HG02571 (cell line): ENCODE measurements around the gene SLC29A3.

ENCODE experiments used
- ATAC-seq: cut with Tn5 transposase; IDR thresholded peaks from one replicate; pipeline ENCODE4 v1.9.1; 2021; ENCODE audit warnings: mild to moderate bottlenecking, moderate library complexity; ENCODE audit not compliant: unreplicated experiment

Gene SLC29A3

DNA sequence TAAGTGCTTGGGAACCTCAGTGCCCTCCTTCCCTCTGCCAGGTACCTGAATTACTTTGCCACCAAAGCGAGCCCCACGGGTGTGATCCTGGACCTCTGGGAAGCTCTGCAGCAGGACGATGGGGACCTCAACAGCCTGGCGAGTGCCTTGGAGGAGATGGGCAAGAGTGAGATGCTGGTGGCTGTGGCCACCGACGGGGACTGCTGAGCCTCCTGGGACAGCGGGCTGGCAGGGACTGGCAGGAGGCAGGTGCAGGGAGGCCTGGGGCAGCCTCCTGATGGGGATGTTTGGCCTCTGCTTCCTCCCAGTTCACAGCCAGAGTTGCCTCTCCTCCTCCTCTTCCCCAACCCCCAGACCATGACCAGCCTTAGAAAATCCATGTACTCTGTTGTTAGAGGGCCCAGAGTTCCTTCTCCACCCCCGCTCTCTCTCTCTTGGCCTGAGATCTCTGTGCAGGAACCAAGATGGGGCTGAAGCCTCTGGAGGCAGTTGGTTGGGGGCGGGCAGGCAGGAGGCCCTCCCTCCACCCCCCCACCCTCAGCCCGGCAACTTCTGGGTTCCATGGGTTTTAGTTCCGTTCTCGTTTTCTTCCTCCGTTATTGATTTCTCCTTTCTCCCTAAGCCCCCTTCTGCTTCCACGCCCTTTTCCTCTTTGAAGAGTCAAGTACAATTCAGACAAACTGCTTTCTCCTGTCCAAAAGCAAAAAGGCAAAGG lies 19.8 kb upstream of the SLC29A3 start:
- ATAC-seq = no peak

DNA sequence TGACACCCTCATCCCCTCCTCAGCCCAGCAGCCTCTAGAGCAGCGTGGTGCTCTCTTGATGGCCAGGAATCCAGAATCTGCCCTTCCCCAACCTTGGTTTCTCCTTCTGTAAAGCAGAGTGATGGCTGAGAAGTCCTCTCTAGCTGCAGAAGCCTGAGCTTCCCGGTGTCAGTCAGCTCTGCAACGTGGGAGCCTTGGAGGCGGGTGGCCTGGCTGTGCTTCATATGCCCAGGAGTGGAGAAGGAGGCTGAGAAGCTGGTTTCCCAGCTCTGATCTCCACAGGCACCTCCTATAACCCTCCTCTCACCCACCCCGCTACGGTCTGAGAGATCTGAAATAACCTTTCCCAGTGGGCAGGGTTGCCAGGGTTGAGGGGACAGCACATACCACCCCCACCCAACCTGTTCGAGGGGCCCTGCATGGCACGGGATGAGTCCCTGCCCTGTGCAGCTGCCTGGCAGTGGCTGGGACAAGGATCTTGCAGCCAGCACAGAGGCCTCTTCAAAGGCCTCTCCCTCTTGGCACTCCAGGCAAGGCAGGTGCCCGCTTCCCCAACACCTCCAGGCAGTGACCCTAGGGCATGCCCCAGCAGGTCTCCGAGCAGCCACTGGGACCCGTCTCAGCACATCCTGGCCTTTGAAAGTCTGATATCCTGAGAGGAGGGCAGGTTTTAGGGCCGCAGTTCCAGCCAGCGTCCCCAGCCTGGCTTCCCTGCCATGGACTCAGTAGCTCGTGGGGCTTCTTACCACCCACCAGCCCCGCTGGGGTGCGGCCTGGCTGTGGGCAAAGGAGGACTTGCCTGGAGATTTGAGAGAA lies 18.3 kb upstream of the SLC29A3 start:
- ATAC-seq = no peak

DNA sequence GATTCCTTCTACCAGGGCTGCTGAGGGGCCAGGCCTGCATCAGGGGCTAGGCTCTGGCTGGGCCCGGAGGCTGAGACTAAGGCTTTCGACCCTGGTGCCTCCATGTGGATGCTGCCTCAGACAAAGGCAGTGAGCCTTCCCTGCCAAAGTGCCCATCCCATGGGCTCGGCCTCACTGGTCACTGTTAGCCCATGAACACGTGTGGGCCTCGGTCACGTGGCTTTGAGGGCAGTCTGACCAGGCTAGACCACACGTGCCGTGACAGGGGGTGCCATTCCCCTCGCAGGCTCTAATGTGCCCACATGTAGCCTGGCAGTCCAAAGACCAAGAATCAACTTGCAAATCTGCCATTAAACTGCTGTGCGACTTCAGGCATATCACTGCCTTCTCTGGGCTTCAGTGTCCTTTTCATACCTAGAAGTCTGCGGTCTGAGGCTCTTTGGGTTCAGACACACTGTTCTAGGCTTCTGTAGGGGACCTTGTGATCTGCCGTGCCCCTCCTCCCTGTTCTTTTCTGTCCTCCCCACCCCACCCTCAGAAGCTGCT lies 17.6 kb upstream of the SLC29A3 start:
- ATAC-seq = no peak

DNA sequence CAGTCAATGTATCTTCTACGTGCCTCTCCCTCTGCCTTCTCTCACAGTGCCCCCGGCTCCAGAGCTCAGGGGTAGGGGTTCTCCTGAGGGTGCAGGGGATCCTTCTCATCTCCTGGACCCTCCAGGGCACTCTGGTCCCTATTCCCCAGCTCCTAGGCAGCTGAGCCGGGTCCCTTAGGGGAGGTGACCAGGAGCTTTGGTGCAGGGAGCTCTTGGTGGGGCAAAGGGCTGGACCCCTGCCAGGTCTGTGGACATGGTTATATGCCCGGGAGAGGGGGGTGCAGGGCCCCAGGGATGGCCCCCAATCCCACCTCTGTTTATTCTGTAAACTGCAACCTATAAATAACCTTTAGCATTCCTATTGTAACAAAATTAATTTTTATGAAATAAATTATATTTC lies 16.6 kb upstream of the SLC29A3 start:
- no peak for ATAC-seq

DNA sequence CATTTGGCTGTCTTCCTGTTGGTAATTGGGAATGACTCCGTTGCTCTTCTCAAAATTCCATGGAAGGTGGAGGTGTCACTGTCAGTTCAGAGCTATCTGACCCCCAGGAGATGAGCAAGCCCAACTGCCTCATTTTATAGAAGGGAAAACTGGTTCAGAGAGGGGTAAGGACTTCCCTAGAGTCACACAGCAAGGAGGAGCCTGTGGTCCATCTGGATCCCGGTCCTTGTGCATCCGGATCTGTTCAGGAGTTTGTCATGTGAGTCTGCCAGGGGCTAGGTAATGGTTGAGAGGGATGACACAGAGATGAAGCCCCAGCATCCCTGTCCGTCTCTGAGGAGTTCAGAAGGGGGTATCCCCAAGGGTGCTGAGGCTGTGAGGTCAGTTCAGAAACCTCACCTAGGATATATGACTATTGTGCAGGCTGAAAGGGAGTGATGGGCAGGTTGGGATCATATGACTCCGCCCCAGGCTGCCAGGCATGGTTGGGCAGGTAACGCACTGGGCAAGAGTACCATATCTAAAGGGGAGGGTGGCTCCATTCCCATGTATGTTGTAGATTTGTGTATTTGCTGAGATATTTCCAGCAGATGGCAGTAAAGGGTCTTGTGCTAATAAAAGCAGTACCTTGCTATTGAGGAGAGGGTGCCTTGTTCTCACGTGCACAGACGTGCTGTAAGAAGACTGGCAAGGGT lies 16.0 kb upstream of the SLC29A3 start:
- ATAC-seq = no peak

DNA sequence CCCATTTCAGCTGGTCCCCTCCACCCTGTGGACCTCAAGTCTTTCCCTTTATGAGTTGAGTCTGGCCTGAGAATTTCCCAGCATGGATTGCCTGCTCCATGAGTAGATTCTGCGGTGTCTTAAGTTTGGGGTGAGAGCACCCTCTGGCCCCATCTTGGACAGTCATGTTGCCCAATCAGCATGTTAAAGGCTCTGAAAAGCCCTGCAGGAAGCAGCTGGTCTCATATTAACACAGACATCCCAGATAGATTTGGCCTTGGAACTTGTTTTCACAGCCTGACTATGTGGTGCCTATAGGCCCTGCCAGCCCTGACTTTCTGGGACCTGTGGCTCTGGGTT lies 15.5 kb upstream of the SLC29A3 start:
- ATAC-seq = no peak

DNA sequence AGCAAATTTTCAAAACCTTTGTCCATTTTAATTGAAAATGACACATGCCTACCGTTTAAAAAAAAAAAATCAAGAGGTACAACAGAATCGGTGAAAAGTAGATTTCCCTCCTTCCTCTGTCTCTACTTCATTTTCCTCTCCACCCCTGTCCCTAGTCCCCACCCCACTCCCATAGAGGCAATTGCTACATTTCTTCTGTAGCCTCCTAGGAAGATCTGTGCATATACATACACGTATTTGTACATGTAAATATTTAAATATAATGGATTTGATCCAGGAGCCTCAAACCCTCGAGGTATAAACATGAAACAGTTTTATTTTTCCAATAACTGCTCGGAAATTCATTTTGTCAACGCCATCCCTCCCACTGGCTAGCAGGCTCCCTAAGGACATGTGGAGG lies 14.1 kb upstream of the SLC29A3 start:
- no peak for ATAC-seq

DNA sequence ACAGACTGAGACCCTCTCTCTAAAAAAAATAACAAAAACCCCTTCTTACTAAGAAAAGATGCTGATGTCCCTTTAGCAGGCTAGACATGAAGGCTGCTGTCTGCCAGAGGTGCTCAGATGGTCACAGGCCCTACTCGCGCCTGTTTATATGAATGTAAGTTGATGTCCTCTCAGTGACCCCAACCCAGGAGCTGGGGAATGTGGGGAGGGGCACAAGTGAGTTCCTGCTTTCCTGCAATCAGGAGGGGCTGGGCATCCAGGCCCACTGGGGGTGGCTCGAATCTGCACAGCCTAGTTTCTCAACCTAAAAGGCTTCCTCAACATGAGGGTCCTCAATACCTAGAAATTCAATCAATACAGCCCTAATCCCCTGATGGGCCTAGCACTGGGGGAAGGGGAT lies 12.1 kb upstream of the SLC29A3 start:
- no peak for ATAC-seq

DNA sequence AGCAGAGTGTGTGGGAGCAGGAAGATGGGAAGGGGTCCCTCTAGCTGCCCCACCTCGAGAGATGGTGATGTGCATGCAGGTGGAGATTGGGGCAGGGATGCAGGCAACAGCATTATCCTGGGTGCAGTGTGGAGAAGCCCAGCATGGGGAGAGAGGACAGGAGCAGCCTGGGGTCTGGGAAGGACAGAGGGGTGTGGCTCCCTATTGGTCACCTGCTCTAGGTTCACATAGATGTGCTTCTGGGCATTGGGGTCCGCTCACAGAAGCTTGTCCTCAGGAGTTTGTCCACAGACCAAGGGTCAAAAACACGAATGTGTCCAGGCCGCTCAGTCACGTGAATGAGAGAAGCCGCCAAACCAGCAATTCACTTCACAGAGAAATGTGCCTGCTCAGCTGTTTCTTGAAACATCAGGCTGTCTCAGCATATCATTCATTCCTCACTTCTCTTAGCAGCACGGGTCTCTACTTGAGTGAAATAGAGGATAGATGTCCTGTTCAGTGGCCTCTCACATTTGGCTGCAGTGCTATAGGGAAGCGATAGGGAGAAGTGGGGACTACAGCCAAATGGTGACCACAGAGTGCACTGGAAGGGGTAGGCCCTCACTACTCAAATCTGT lies 11.5 kb upstream of the SLC29A3 start:
- ATAC-seq = no peak

DNA sequence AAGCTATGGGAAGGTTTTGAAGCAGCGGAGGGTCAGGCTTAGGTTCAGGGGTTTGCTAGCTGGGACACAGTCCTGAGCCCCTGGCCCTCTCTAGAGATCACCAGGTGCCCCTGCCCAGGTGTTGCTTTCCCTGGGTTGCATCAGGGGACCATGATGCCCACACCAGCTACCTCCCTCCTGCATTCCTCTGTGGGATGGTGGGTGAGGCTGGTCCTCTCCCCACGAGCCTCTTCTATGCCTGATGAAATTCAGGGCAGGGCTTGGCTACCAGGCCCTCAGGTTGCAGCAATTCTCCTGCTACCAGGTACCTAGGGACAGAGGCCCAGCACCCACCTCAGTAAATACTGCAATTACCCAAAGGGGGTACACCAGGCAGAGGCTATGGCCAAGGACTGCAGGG lies 10.8 kb upstream of the SLC29A3 start:
- no peak for ATAC-seq

DNA sequence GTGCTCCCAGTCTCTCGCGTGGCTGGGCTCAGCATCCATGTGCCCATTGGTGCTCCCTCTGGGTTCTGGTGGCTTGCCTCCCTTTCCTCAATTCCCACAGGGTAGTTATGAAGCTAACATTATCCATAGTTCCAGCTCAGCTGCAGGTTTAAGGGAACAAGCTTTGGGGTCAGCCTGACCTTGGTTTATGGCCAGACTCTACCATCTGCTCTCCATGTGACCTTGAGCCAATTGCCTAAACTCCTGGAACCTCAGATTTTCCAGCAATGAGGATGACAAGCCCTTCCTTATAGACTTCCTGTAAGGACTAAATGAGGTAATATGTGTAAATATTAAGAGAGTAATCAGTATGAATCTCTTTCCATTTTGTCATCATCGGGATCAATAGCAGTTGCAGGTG lies 10.1 kb upstream of the SLC29A3 start:
- no peak for ATAC-seq

DNA sequence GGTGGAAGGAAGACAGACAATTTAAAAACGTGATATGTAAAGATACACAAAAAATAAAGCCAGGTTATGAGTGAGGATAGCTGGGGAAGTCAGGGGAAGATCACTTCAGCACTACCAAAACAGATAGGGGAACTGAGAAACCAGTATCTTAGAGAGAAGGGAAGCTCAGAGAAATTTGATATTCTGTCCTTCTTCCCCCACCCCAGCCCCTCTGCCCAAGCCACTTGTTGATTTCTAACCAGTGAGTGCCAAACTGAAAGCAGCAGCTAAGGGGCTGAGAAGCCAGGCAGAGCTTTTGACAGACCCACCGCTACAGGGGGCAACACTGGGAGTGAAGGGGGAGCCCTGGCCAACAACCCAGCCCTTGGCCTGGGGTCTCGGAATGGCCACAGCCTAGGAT lies 9.1 kb upstream of the SLC29A3 start:
- ATAC-seq = no peak

DNA sequence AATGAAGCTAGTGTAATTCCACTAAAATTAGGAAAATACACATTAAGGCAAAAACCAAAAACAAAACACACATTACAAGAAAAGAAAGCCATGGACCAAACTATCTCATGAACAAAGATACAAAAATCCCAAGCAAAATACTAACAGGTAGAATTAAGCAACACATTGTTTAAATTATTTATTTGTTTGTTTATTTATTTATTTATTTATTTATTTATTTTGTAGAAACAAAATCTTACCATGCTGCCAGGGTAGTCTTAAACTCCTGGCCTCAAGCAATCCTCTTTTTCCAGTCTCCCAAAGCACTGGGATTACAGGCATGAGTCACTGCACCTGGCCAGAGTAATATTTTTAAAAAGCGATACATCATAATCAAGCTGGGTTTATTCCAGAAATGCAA lies 6.8 kb upstream of the SLC29A3 start:
- ATAC-seq = no peak

DNA sequence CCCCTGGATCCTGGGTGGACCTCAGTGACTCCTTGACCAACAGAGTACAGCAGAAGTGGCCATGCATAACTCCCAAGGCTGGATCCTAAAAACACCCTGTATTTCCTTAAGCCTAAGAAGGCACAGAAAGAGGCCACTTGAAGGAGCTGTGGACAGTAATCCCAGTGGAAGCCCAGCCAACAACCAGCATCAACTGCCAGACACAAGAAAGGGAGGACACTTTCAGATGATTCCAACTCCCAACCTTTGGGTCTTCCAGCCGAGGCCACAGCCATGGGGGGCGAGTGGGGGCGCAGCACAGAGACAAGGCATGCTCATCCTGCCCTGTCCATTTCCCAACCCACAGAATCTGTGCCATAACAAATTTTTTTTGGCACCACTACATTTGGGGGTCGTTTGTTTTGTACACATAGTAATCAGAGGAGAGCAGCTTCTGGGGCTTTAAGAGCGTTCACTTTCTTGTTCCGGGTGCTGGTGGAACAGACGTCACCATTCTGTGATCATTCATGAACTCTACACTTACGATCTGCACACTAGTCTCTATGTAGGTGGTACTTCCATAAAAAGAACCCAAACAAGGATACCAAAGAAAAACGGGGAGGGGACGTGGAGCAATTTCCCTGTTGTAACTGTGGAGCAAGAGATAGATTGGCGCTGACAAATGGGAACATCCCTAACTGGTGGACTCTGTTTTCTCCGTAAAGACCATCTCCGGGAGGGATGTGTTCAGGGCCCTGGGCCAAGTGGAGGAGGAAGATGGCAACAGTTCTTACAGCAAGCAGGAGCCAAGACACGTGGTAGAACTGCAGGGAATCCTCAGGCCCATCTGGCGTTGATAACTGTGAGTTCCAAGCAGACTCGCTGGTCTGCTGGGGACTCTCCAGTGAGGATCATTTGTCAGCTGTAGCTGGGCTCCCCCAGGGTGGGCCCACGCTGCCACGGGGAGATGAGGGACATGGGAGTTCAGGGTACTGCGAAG lies 6.0 kb upstream of the SLC29A3 start:
- no peak for ATAC-seq

DNA sequence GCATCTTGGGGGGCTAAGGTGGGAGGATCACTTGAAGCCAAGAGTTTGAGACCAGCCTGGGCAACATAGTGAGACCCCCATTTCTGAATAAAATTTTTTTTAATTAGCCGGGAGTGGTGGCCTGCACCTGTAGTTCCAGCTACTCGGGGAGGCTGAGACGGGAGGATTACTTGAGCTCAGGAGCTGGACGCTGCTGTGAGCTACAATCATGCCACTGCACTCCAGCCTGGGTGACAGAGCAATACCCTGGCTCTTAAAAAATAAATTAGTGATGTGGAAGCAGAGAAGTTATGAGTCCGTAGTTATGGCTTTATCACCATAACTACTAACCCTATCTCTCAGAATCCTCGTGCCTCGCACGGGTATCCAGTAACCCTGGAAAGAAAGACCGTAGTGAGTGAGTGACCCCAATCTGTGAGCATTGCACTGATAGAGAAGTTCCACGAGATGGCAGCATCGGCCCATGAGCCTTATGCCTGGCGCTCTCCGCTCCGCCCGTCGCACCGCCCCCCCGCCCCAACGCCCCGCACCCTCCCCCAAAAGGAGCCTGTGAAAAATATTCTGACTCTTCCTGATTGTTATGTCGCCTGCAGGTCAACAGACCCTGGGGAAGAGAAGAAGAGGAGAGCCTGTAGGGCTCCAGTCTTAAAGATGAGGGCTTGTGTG lies 4.9 kb upstream of the SLC29A3 start:
- no peak for ATAC-seq

DNA sequence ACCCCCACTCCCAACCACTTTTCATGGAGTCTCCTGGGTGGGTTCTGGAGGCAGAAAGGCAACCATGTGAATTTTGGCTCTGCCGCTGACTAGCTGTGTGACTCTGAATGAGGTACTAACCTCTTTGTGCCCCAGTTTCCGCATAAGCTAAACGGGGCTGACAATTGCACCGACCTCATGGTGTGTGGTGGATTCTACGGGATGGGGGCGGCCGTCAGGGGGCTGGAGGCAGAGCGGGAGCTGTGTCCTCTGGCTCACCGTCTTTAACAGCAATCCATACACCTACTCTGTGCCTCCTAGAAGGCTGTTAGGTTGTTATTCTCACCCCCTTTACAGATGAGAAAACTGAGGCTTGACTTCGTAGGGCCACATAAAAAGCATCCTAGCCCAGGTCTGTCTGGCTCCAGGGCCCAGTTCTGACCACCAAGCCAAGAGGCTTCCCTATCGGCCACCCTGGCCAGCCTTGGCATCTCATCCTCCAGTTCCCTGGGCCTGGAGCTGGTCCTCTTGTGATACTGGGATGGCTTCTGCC lies 4.3 kb upstream of the SLC29A3 start:
- ATAC-seq = no peak

DNA sequence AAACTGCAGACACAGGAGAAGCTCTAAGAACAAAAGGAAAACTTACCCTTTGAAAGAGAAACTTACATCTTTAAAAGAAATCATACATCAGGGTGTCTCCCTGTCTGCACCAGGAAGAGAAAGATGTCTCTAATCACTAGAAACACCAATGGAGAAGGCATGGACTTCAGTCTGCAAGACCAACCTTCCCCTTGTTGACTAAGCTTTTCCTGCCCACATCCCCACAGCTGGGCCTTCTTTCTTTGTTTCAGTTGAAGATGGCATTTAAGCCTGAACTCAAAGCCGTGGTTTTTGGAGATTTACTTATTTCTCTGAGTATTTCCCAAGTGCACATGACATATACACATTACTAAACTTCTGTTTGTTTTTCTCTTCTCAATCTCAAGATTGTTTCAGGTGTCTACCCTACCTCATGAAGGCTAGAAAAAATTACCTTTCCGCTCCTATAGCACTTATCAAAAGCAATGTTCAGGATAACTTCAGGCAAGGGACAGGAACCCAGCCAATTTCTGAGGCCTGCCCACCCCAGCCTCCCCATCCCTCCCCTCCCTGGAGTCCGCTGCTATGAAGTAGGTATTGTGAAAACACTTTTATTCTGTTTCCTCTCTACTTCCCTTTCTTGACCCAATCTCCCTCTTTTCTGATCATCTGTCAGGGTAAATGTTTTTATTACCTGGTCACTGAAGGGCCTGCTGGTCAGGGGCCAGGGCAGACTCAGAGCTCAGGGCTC lies 2.8 kb upstream of the SLC29A3 start:
- ATAC-seq = no peak

DNA sequence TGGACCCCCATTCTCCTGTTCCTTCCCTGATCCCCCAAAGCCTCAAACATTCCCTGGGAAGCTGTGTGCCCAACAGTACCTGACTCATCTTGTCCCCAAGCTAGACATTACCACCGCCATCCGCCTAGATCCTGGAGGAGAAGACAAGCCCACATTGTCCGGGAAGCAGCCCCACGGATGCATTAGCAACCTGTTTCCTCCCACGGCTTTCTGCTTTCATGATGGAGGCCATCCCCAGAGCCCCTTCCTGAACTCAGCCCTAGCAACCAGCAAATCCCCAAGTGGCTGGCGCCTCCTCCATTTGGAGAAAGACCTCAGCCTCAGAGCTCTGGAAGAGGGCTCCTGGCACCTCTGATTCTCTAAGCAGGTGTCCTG lies 2.3 kb upstream of the SLC29A3 start:
- ATAC-seq = no peak

DNA sequence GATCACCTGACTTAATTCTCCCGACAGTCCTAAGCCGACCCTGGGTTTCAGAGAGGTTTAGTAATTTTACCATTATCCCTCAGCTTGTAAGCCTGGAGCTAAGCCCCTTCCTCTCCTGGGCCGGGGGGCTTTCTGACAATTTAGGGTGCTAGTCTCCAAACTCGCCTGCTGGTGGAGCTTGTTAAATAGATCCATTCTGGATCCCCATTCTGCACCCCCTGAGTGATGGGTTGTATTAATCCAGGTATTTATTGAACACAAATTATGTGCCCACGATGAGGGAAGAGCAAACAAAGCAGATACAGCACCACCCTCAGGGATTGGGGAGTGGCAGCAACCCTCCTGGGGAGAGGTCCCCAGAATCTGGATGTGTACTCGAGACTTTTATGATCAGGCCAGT lies 1.3 kb upstream of the SLC29A3 start:
- ATAC-seq = no peak
